Fibroblast of lung (primary cell): ENCODE data around the gene AMBRA1. TPM values are rescaled to one million over a fixed set of nuclear protein-coding genes. Genes with fewer than 3 reads are reported as not detected.

Experiments used
- DNase-seq, 2 donors: peaks; one replicate each; pipeline versions ENCODE4 v3.0.0 to v3.0.0-alpha.2; 2010; ENCODE audit warnings: low read depth in 2 of 2
- H2AFZ ChIP-seq: 2 replicates; pipeline ENCODE4 v1.5.1; 2012; ENCODE audit warnings: low read length, control low read depth, inconsistent platforms
- H3K27ac ChIP-seq: 2 replicates; pipeline ENCODE4 v1.5.1; 2011; ENCODE audit warnings: low read length, control low read depth; ENCODE audit not compliant: insufficient read depth
- H3K27me3 ChIP-seq: 2 replicates; pipeline ENCODE4 v1.5.1; 2011; ENCODE audit warnings: mild to moderate bottlenecking, low read length; ENCODE audit not compliant: control insufficient read depth, insufficient read depth
- H3K36me3 ChIP-seq: 2 replicates; pipeline ENCODE4 v1.5.1; 2011; ENCODE audit warnings: low read length; ENCODE audit not compliant: control insufficient read depth, insufficient read depth
- H3K4me1 ChIP-seq: 2 replicates; pipeline ENCODE4 v1.5.1; 2011; ENCODE audit warnings: low read length; ENCODE audit not compliant: control insufficient read depth, insufficient read depth; ENCODE audit errors: extremely low read depth
- H3K4me2 ChIP-seq: 2 replicates; pipeline ENCODE4 v1.5.1; 2011; ENCODE audit warnings: low read length, control low read depth; ENCODE audit not compliant: insufficient read depth; ENCODE audit errors: extremely low read depth
- H3K4me3 ChIP-seq, 4 experiments: fragments of 200-600 bp in 1 of 4; sonication (generic) in 1 of 4; replicated peaks in 1 of 4; 2 replicates each; pipeline ENCODE4 v1.5.1; 2011 to 2016; ENCODE audit warnings: low read length in 4 of 4, low read depth in 3 of 4, mild to moderate bottlenecking in 3 of 4, control low read depth in 2 of 4, inconsistent platforms in 1 of 4, mixed read lengths in 1 of 4; ENCODE audit not compliant: insufficient read depth in 1 of 4; ENCODE audit errors: control extremely low read depth in 1 of 4
- H3K79me2 ChIP-seq: 2 replicates; pipeline ENCODE4 v1.5.1; 2012; ENCODE audit warnings: mild to moderate bottlenecking, low read length, inconsistent platforms; ENCODE audit not compliant: control insufficient read depth, insufficient read depth
- H3K9ac ChIP-seq: 2 replicates; pipeline ENCODE4 v1.5.1; 2011; ENCODE audit warnings: mild to moderate bottlenecking, low read length, control low read depth; ENCODE audit not compliant: insufficient read depth
- H3K9me3 ChIP-seq: 2 replicates; pipeline ENCODE4 v1.5.1; 2012; ENCODE audit warnings: low read depth, low read length; ENCODE audit not compliant: control insufficient read depth, insufficient read depth
- H4K20me1 ChIP-seq: 2 replicates; pipeline ENCODE4 v1.5.1; 2011; ENCODE audit warnings: low read length; ENCODE audit not compliant: control insufficient read depth, insufficient read depth; ENCODE audit errors: extremely low read depth
- EZH2 ChIP-seq: IDR thresholded peaks from 2 replicates; pipeline ENCODE4 v1.5.1; 2012; ENCODE audit warnings: low read length, control low read depth, mild to moderate bottlenecking; ENCODE audit errors: missing control alignments
- polyA plus RNA-seq, 2 donors: library from polyadenylated mRNA; depleted of rRNA in 1 of 2; stranded (reverse) in 1 of 2; unstranded in 1 of 2; fragments of >200 nt; gene quantifications; 2 replicates each; pipeline ENCODE4 v1.2.1, GENCODE V29; 2011 to 2012; ENCODE audit warnings: missing spikeins in 1 of 2
- total RNA-seq: library from RNA; depleted of rRNA; stranded (reverse); fragments of >200 nt; gene quantifications from 2 replicates; pipeline ENCODE4 v1.2.1, GENCODE V29; 2014
- TF ChIP-seq, protein P1 (sequence below), 2 donors: IDR thresholded peaks in 1 of 2; conservative IDR thresholded peaks in 1 of 2; 1 replicate in 1 of 2; 2 replicates in 1 of 2; pipeline ENCODE4 v1.5.1; 2011 to 2012; ENCODE audit warnings: low read length in 2 of 2, control low read depth in 1 of 2, inconsistent platforms in 1 of 2, low read depth in 1 of 2, mild to moderate bottlenecking in 1 of 2

The AMBRA1 gene
- total and polyA plus RNA-seq, 2 donors (not counting 1 experiment from before 2014, with no cell fraction given): 8.3 to 23.3 TPM

DNA sequence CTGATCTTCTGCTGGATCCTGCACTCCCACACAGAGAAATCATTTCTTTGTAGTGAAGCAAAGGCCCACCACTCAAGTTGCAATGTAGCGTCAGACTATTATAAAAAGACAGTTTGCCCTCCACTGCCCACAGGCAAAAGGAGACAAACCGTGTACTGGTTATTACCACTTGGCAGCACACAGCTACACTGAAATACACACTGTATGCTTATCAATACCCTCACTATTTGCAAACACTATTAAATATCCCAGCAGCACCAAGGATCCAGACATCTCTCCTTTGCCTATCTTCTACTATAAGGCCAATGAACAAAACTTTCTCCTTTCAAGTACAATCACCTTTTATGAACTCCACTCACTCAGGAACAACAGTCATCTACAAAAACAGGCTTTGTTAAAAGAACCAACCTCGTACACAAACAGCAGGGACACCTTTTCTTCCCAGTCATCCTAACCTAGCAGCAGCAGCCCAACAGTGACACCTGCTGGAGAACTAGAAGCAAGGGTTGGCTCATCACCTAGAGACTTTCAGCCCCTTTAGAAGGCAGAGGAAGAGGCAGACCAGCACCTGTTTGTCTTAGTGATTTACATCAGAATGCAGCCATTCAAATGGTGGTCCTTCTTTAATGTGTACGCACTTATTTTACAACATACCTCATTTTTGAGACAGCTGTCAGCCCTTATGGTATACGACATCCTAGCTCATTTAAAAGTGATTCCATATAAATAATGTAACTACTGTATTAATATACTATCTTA lies 56.1 kb downstream of the AMBRA1 start:
- H3K9ac ChIP-seq: no peak overlapping the region
- no peaks in the 10 kb centered on the region for H3K9me3 ChIP-seq
- peaks cover 5% of the 10 kb centered on the region for H3K36me3 ChIP-seq
- peak; percentile 63 to 75 for DNase-seq
- H3K27me3 ChIP-seq: no peaks in the 10 kb centered on the region
- H3K79me2 ChIP-seq: peaks cover 14% of the 10 kb centered on the region
- TF ChIP-seq, protein P1, sequence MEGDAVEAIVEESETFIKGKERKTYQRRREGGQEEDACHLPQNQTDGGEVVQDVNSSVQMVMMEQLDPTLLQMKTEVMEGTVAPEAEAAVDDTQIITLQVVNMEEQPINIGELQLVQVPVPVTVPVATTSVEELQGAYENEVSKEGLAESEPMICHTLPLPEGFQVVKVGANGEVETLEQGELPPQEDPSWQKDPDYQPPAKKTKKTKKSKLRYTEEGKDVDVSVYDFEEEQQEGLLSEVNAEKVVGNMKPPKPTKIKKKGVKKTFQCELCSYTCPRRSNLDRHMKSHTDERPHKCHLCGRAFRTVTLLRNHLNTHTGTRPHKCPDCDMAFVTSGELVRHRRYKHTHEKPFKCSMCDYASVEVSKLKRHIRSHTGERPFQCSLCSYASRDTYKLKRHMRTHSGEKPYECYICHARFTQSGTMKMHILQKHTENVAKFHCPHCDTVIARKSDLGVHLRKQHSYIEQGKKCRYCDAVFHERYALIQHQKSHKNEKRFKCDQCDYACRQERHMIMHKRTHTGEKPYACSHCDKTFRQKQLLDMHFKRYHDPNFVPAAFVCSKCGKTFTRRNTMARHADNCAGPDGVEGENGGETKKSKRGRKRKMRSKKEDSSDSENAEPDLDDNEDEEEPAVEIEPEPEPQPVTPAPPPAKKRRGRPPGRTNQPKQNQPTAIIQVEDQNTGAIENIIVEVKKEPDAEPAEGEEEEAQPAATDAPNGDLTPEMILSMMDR (conservative IDR thresholded peaks at IDR 0.05 in 1 of 2, IDR thresholded peaks at IDR 0.05 in 1 of 2; ENCODE audit: low read depth in 1 of 2, low read length in 2 of 2): peak; percentile 97 to 98
- TF ChIP-seq EZH2: no peak
- H2AFZ ChIP-seq: no peak overlapping the region
- no peak overlapping the region for H3K4me3 ChIP-seq
- no peaks in the 10 kb centered on the region for H3K4me1 ChIP-seq
- H3K27ac ChIP-seq: no peak overlapping the region
- no peak overlapping the region for H3K4me2 ChIP-seq
- no peaks in the 10 kb centered on the region for H4K20me1 ChIP-seq

DNA sequence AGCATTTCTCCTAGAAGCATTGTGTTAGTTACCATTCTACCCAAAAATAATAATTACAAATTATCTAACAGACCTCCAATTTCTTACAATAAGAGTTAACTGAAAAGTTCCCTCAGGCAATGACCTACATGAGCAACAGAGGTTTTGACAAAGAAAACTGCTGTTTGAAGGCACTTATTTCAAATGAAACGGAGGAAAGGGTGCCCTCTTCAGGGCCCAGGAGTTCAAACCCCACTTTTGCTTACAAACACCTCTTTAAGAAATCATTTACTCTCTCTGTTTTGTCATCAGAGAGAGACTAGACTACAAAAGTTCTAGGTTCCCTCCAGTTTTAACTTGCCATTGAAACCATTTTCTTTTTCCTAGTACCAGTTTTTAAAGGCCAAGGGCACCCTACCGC lies 56.7 kb downstream of the AMBRA1 start:
- TF ChIP-seq EZH2: no peak
- TF ChIP-seq, protein P1 (conservative IDR thresholded peaks at IDR 0.05 in 1 of 2, IDR thresholded peaks at IDR 0.05 in 1 of 2; ENCODE audit: low read depth in 1 of 2, low read length in 2 of 2): peak; percentile 18 to 33
- peak in 1 of 2 donors; percentile 18 for DNase-seq
- no peaks in the 10 kb centered on the region for H3K36me3 ChIP-seq
- H3K9me3 ChIP-seq: no peaks in the 10 kb centered on the region
- H3K9ac ChIP-seq: no peak overlapping the region
- H3K79me2 ChIP-seq: peaks cover 14% of the 10 kb centered on the region
- no peaks in the 10 kb centered on the region for H3K4me1 ChIP-seq
- no peak overlapping the region for H3K4me2 ChIP-seq
- no peak overlapping the region for H3K4me3 ChIP-seq
- no peak overlapping the region for H3K27ac ChIP-seq
- no peaks in the 10 kb centered on the region for H3K27me3 ChIP-seq
- no peaks in the 10 kb centered on the region for H4K20me1 ChIP-seq
- H2AFZ ChIP-seq: no peak overlapping the region

DNA sequence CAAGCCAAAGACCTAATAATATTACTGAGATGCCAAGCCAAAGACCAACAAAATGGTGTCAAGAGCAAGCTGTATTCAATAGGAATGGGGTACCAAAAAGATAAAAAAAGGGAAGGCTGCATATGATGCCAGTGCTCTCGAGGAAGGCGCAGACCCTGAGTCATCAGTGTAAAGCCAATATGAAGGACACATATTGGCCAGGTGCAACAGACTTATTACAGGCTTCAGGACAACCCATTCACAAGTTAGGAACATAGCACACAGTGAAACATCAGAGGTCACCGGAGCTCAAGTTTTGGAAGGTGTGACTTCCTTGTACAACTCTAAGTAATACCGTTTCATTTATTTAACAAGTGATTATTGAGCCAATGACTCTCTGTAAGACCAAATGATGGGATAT lies 58.1 kb downstream of the AMBRA1 start:
- no peak overlapping the region for H3K4me3 ChIP-seq
- H3K9ac ChIP-seq: no peak overlapping the region
- peaks cover 16% of the 10 kb centered on the region for H3K79me2 ChIP-seq
- H3K4me2 ChIP-seq: no peak overlapping the region
- DNase-seq: no peak
- H3K27me3 ChIP-seq: no peaks in the 10 kb centered on the region
- no peaks in the 10 kb centered on the region for H4K20me1 ChIP-seq
- H3K9me3 ChIP-seq: no peaks in the 10 kb centered on the region
- H2AFZ ChIP-seq: no peak overlapping the region
- H3K4me1 ChIP-seq: no peaks in the 10 kb centered on the region
- H3K36me3 ChIP-seq: no peaks in the 10 kb centered on the region
- no peak overlapping the region for H3K27ac ChIP-seq
- no peak for TF ChIP-seq EZH2
- TF ChIP-seq, protein P1 (conservative IDR thresholded peaks at IDR 0.05 in 1 of 2, IDR thresholded peaks at IDR 0.05 in 1 of 2; ENCODE audit: low read depth in 1 of 2, low read length in 2 of 2): no peak
